22Rv1 (cell line): Measurements from ENCODE around the gene CRKL.
"Not testable (repeated sequence)": the region's sequence is repeated elsewhere in the genome, so short reads cannot be mapped to it uniquely, and the experiment has no call there.

Source experiments
- H3K27ac ChIP-seq: fragments of 450-650 bp; 2 replicates; pipeline ENCODE4 v1.5.1; 2017
- CTCF ChIP-seq: fragments of 450-650 bp; IDR thresholded peaks from 2 replicates; pipeline ENCODE4 v1.5.1; 2017; ENCODE audit warnings: mild to moderate bottlenecking
- ZFX ChIP-seq: fragments of 450-650 bp; IDR thresholded peaks from 2 replicates; pipeline ENCODE4 v1.6.1; 2017; ENCODE audit warnings: antibody characterized with exemption, borderline replicate concordance

Gene CRKL

GRCh38 chr22:20928573-20928967, 11.4 kb downstream of the CRKL start:
- no peak overlapping the region for H3K27ac ChIP-seq
- TF ChIP-seq CTCF (no peak), ZFX (no peak)

GRCh38 chr22:20930004-20930403, 12.8 kb downstream of the CRKL start:
- TF ChIP-seq CTCF (no peak), ZFX (no peak)
- no peak overlapping the region for H3K27ac ChIP-seq

- not testable (repeated sequence) for H3K27ac ChIP-seq
Observed at GRCh38 chr22:20930435-20930834, 13.2 kb downstream of the CRKL start.

GRCh38 chr22:20931126-20931654, 14.0 kb downstream of the CRKL start:
- no peak for TF ChIP-seq ZFX
- TF ChIP-seq CTCF: no peak
- no peak overlapping the region for H3K27ac ChIP-seq

- no peak overlapping the region for H3K27ac ChIP-seq
- TF ChIP-seq CTCF (no peak), ZFX (no peak)
Observed at GRCh38 chr22:20933910-20934309, 16.7 kb downstream of the CRKL start.

GRCh38 chr22:20935049-20935448, 17.8 kb downstream of the CRKL start:
- not testable (repeated sequence) for H3K27ac ChIP-seq

- not testable (repeated sequence) for H3K27ac ChIP-seq
Observed at GRCh38 chr22:20935780-20936539, 18.8 kb downstream of the CRKL start.

GRCh38 chr22:20937031-20937793, 20.0 kb downstream of the CRKL start:
- TF ChIP-seq CTCF (no peak), ZFX (no peak)
- H3K27ac ChIP-seq: 0 out of 2 replicates have a peak overlapping the region, but pooled peaks have one; percentile 25
